ENCODE results near the gene PARD3B.
A peak's percentile ranks its signal among the peaks of the same experiment; 100 is the strongest.

The PARD3B gene

DNA sequence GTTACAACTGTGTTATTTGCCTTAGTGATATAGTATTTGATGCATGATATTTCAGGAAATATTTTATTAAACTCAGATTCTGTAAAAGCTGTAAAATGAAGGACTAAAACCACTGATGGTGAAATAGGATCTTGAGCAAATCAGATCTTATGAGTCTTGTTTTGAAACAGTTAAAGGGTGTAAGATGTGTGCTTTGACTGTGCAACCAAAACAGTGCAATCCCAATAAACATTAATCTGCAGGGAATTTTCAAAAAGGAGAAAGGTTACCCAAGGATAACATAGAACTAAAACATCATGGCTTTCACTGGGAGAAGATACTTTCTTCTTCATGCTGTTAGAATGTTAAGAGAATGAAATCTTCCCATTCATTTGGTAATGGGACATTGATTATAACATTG lies 378.7 kb downstream of the PARD3B start:
- no peaks in the 10 kb centered on the region for H3K27me3 Mint-ChIP-seq (ENCODE audit: low read depth)
- H3K4me3 Mint-ChIP-seq, result no peak overlapping the region
- TF ChIP-seq, protein P1, sequence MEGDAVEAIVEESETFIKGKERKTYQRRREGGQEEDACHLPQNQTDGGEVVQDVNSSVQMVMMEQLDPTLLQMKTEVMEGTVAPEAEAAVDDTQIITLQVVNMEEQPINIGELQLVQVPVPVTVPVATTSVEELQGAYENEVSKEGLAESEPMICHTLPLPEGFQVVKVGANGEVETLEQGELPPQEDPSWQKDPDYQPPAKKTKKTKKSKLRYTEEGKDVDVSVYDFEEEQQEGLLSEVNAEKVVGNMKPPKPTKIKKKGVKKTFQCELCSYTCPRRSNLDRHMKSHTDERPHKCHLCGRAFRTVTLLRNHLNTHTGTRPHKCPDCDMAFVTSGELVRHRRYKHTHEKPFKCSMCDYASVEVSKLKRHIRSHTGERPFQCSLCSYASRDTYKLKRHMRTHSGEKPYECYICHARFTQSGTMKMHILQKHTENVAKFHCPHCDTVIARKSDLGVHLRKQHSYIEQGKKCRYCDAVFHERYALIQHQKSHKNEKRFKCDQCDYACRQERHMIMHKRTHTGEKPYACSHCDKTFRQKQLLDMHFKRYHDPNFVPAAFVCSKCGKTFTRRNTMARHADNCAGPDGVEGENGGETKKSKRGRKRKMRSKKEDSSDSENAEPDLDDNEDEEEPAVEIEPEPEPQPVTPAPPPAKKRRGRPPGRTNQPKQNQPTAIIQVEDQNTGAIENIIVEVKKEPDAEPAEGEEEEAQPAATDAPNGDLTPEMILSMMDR (IDR thresholded peaks at IDR 0.05; ENCODE audit: unreplicated experiment in 3 of 3), result no peak
- H3K4me1 Mint-ChIP-seq, result no peaks in the 10 kb centered on the region
- H3K27ac Mint-ChIP-seq, result no peak overlapping the region
- H3K36me3 Mint-ChIP-seq (ENCODE audit: low read depth), result no peaks in the 10 kb centered on the region
- H3K9me3 Mint-ChIP-seq, result no peaks in the 10 kb centered on the region

DNA sequence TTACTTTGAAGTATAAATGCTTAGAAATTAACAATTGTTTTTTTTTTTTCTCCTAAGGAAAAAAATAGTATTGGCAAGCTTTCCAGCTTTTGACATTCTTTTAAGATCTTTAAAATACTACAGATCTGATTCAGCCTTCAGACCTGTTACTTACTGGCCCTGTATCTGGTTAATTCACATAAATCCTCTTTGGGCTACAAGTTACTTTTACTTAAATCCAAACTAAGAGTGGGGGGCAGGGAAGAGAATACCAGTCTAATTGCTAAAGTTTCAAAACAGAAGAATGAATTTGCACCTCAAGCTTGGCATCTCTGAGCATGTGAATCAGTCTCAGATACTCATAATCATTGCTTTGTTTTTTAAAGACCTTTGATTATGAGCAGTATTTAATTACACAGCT lies 386.3 kb downstream of the PARD3B start:
- Mint-ChIP-seq H3K9me3 (no peaks in the 10 kb centered on the region), H3K27ac (no peak overlapping the region), H3K4me3 (no peak overlapping the region), H3K27me3 (ENCODE audit: low read depth) (no peaks in the 10 kb centered on the region), H3K4me1 (peaks cover 13% of the 10 kb centered on the region), H3K36me3 (ENCODE audit: low read depth) (no peaks in the 10 kb centered on the region)
- TF ChIP-seq, protein P1 (IDR thresholded peaks at IDR 0.05; ENCODE audit: unreplicated experiment in 3 of 3), result no peak

DNA sequence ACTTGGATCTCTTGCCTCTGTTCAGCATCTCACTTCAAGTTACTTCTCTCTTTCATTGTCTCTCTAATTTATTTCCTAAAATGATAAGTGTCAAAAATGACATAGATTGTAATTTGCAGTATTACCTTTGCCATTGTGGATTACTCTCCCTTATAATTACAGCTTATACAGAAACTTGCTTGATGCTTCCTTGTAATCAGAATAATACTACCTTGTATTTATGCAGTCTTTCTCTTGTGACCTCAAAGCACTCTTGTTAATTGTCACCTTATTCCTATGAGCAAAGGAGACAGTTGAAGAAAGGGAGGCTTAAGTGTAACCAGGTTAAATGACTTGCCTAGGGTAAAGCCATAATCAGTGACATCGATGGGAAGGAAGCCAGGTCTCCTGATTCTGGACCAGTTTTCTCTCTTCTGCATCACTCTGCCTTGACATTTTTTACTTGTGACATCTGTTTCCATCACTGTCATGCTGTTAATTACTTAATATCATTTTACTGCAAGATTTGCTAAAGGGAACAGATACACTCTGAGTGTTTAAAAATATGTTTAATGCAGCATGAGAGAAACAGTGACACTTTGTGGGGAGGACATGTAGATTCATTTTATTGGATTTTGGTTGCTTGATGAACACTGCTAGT lies 388.6 kb downstream of the PARD3B start:
- H3K9me3 Mint-ChIP-seq, result no peaks in the 10 kb centered on the region
- peaks cover 13% of the 10 kb centered on the region for H3K4me1 Mint-ChIP-seq
- H3K27ac Mint-ChIP-seq, result no peak overlapping the region
- TF ChIP-seq, protein P1 (IDR thresholded peaks at IDR 0.05; ENCODE audit: unreplicated experiment in 3 of 3), result no peak
- H3K27me3 Mint-ChIP-seq (ENCODE audit: low read depth), result no peaks in the 10 kb centered on the region
- no peaks in the 10 kb centered on the region for H3K36me3 Mint-ChIP-seq (ENCODE audit: low read depth)
- H3K4me3 Mint-ChIP-seq, result no peak overlapping the region

DNA sequence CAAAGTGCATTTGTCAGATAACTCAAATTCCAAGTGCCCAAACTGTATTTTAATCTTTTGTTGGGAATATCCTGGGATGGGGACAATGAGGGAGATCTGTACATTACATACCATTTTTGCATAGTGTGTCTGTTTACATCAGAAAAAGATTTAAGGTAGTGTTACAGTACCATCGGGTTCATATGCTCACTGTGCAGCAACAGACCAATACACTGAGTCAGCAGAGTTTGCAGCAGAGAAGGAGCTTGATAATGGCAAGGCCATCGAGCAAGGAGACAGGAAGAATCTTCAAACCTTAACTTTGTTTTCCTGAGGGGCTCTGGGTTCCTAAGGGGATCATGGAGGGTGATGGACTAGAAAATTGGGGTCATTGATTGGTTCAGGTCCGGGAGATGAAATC lies 399.7 kb downstream of the PARD3B start:
- TF ChIP-seq, protein P1 (IDR thresholded peaks at IDR 0.05; ENCODE audit: unreplicated experiment in 3 of 3), result no peak
- Mint-ChIP-seq H3K4me3 (no peak overlapping the region), H3K9me3 (peaks cover 22% of the 10 kb centered on the region), H3K4me1 (peaks cover 30% of the 10 kb centered on the region), H3K27ac (no peak overlapping the region), H3K36me3 (ENCODE audit: low read depth) (peaks cover 29% of the 10 kb centered on the region), H3K27me3 (ENCODE audit: low read depth) (no peaks in the 10 kb centered on the region)

DNA sequence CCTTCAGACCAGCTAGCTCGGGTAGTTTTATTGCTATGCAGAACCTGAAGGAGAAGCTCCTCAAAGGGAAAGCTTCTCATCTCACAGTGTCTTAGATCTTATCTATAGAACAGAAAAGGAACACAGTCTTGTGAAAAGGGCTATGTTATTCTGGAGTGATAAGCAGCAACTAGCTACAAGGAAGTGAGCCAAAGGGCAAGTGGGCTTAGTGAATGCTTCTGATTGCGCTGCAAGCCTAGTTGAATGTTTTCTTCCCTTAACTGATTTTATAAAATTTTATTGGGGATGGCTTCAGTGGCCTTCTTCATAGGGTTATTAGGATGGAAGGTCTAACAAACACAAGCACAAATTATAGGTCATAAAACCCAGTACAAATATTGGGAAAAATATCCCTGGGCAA lies 400.1 kb downstream of the PARD3B start:
- TF ChIP-seq, protein P1 (IDR thresholded peaks at IDR 0.05; ENCODE audit: unreplicated experiment in 3 of 3), result no peak
- Mint-ChIP-seq H3K27me3 (ENCODE audit: low read depth) (no peaks in the 10 kb centered on the region), H3K4me1 (peaks cover 25% of the 10 kb centered on the region), H3K27ac (no peak overlapping the region), H3K36me3 (ENCODE audit: low read depth) (peaks cover 29% of the 10 kb centered on the region), H3K9me3 (peaks cover 22% of the 10 kb centered on the region), H3K4me3 (no peak overlapping the region)

DNA sequence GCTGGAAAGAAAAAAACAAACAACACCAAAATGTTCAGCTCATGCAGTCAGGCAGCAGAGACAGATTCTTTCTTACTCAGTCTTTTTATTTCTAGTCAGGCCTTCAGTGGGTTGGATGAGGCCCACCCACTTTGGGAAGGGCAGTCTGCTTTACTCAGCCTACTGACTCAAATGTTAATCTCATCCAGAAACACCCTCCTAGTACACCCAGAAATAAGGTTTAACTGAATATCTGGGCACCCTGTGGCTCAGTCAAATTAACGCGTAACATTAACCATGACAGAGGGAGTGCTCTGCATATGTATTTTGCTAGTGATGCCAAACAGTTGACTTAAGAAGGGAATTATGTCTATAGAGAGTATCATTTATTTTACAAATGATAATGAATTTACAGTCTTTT lies 401.6 kb downstream of the PARD3B start:
- peak overlapping the region; percentile 44 to 70 (median 60) for H3K27ac Mint-ChIP-seq
- no peaks in the 10 kb centered on the region for H3K27me3 Mint-ChIP-seq (ENCODE audit: low read depth)
- H3K36me3 Mint-ChIP-seq (ENCODE audit: low read depth), result peaks cover 29% of the 10 kb centered on the region
- TF ChIP-seq, protein P1 (IDR thresholded peaks at IDR 0.05; ENCODE audit: unreplicated experiment in 3 of 3), result no peak
- H3K9me3 Mint-ChIP-seq, result peaks cover 22% of the 10 kb centered on the region
- no peak overlapping the region for H3K4me3 Mint-ChIP-seq
- peaks cover 24% of the 10 kb centered on the region for H3K4me1 Mint-ChIP-seq

Measured in nephron (organoid).